Brain microvascular endothelial cell (primary cell): ENCODE data around the gene SPTAN1.
"Not testable (repeated sequence)": the region's sequence is repeated elsewhere in the genome, so short reads cannot be mapped to it uniquely, and the experiment has no call there.

Experiments used
- DNase-seq: peaks from one replicate; pipeline ENCODE4 v3.0.0-alpha.2; 2020
- H3K27ac ChIP-seq: fragments of 250-450 bp; sonication (Bioruptor Pico); 2 replicates; pipeline ENCODE4 v1.5.1; 2020; ENCODE audit warnings: mild to moderate bottlenecking, moderate library complexity
- H3K27me3 ChIP-seq: fragments of 250-450 bp; sonication (Bioruptor Pico); replicated peaks from 2 replicates; pipeline ENCODE4 v1.5.1; 2020; ENCODE audit warnings: mild to moderate bottlenecking
- H3K36me3 ChIP-seq: fragments of 250-450 bp; sonication (Bioruptor Pico); replicated peaks from 2 replicates; pipeline ENCODE4 v1.5.1; 2020; ENCODE audit warnings: mild to moderate bottlenecking
- H3K4me3 ChIP-seq: 2 replicates; pipeline ENCODE4 v1.5.1; 2011; ENCODE audit warnings: low read depth, mild to moderate bottlenecking, control low read depth, low read length, moderate library complexity
- CTCF ChIP-seq: IDR thresholded peaks from 2 replicates; pipeline ENCODE4 v1.5.1; 2011; ENCODE audit warnings: low read depth, mild to moderate bottlenecking, moderate library complexity, low read length, control low read depth, inconsistent platforms; ENCODE audit errors: missing control alignments
- in situ Hi-C: cut with HindIII; loops from 2 replicates; pipeline ENCODE4 v1.10.0; 2017; ENCODE audit warnings: low sequenced_read_pairs, low pct_ligation_motif_present

The SPTAN1 gene

GRCh38 chr9:128568470-128569078, 16.2 kb downstream of the SPTAN1 start:
- in situ Hi-C loops: no loop called here
- H3K27ac ChIP-seq: no peak overlapping the region
- no peaks in the 10 kb centered on the region for H3K27me3 ChIP-seq
- DNase-seq: no peak
- H3K36me3 ChIP-seq: peaks cover 73% of the 10 kb centered on the region
- no peak overlapping the region for H3K4me3 ChIP-seq
- TF ChIP-seq CTCF: no peak

DNA sequence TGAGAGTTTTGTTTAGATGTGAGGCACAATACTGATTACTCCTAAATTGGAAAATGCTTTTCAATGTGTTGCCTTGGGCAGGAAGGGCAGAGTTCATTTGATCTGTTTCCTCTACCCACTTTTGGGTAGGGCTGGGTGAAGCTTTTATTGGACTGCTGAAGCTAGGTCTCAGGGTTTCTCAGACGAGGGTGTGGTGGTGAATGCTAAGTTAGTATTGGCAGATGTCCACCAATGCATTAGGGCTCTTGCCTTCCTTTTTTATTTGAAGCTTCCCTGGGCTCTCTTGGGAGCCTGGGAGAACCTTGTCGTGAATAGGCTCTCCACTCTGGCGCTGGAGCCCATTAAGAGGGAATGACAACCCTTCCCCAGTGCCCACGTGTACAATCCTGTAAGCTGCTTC, 23.1 kb downstream of the SPTAN1 start:
- H3K27ac ChIP-seq: no peak overlapping the region
- H3K27me3 ChIP-seq: no peaks in the 10 kb centered on the region
- no peak overlapping the region for H3K4me3 ChIP-seq
- in situ Hi-C loops: no loop called here
- no peak for DNase-seq
- peaks cover 85% of the 10 kb centered on the region for H3K36me3 ChIP-seq
- TF ChIP-seq CTCF: no peak

DNA sequence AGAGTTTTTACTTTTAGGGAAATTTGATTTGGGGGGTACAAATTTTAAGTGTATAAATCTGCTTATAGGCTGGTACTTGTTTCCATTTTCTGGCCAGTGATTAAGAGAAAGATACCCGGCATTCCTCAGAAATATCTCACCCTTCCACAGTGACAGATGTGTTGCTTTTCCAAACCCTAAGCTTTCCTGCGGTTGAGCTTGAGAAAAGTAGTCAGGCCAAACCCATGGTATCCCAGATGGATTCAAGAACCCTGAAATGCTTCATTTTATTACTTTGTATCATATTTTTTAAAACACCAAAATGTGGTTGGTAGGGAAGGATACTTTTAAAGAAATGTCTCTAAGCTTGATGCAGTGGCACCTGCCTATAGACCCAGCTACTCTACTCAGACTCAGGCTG, 23.5 kb downstream of the SPTAN1 start:
- DNase-seq: no peak
- H3K27me3 ChIP-seq: no peaks in the 10 kb centered on the region
- no peak overlapping the region for H3K4me3 ChIP-seq
- peaks cover 87% of the 10 kb centered on the region for H3K36me3 ChIP-seq
- TF ChIP-seq CTCF: no peak
- in situ Hi-C loops: no loop called here
- H3K27ac ChIP-seq: no peak overlapping the region

GRCh38 chr9:128577206-128577605, 24.8 kb downstream of the SPTAN1 start:
- DNase-seq: no peak
- H3K27me3 ChIP-seq: no peaks in the 10 kb centered on the region
- no peak overlapping the region for H3K27ac ChIP-seq
- H3K36me3 ChIP-seq: peaks cover 92% of the 10 kb centered on the region
- no peak for TF ChIP-seq CTCF
- H3K4me3 ChIP-seq: no peak overlapping the region
- in situ Hi-C loops: no loop called here

DNA sequence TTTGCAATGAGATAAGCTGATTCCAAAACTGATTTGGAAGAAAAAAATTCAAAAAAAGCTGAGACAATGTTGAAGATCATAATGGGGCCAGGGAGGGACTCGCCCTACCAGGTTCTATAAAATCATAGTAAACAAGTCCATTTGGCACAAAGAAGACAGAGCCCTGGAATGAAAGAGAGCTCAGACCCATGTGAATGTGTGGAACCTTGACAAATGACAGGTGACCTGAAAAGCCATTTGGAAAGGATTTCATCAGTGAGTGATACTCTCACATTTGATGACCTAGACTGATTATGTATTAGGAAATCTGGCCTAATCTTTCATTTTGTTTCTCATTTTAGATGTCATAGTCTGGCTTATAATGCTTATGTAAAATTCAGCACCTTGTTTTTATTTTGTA, 26.8 kb downstream of the SPTAN1 start:
- DNase-seq: no peak
- no peaks in the 10 kb centered on the region for H3K27me3 ChIP-seq
- H3K27ac ChIP-seq: no peak overlapping the region
- TF ChIP-seq CTCF: no peak
- in situ Hi-C loops: no loop called here
- H3K36me3 ChIP-seq: peaks cover 94% of the 10 kb centered on the region
- no peak overlapping the region for H3K4me3 ChIP-seq

DNA sequence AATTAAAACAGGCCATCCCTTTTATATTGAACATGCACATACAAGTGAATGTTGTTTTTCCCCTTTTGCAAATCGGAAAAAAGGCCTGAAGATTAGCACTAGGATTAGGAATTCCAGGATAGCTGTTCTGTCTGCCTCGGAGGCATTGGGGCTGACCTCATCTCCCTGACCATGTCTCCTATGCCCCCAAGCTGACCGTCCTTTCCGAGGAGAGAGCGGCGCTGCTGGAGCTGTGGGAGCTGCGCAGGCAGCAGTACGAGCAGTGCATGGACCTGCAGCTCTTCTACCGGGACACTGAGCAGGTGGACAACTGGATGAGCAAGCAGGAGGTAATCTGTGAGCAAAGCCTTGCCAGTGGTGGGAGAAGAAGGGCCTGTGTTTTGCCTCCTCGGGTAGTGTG, 28.3 kb downstream of the SPTAN1 start:
- no peaks in the 10 kb centered on the region for H3K27me3 ChIP-seq
- H3K27ac ChIP-seq: no peak overlapping the region
- no peak overlapping the region for H3K4me3 ChIP-seq
- in situ Hi-C loops: no loop called here
- no peak for DNase-seq
- TF ChIP-seq CTCF: no peak
- H3K36me3 ChIP-seq: peaks cover 95% of the 10 kb centered on the region

- peaks cover 94% of the 10 kb centered on the region for H3K36me3 ChIP-seq
Measured at GRCh38 chr9:128585155-128585554, 32.8 kb downstream of the SPTAN1 start.

DNA sequence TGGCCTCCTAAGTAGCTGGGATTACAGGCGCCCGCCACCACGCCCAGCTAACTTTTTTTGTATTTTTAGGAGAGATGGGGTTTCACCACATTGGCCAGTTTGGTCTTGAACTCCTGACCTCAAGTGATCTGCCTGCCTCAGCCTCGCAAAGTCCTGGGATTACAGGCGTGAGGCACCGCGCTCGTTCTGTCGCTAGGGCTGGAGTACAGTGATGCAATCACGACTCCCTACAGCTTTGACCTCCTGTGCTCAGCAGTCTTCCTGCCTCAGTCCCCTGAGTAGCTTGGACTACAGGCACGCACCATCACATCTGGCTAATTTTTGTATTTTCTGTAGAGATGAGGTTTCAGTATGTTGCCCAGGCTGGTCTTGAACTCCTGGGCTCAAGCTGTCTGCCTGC, 34.5 kb downstream of the SPTAN1 start:
- in situ Hi-C loops, H3K4me3 ChIP-seq, DNase-seq, H3K27ac ChIP-seq, H3K27me3 ChIP-seq: not testable (repeated sequence)
- H3K36me3 ChIP-seq: peaks cover 94% of the 10 kb centered on the region

More at GRCh38 chr9:128585155-128585554, 32.8 kb downstream of the SPTAN1 start:
- H3K27me3 ChIP-seq, in situ Hi-C loops, DNase-seq, H3K27ac ChIP-seq, H3K4me3 ChIP-seq: not testable (repeated sequence)
